Fibroblast of peridontal ligament (primary cell): ENCODE measurements around the gene TANGO6.
"Not testable (repeated sequence)": the region's sequence is repeated elsewhere in the genome, so short reads cannot be mapped to it uniquely, and the experiment has no call there.

Experiments
- DNase-seq: peaks from one replicate; pipeline ENCODE4 v3.0.0-alpha.2; 2010; ENCODE audit errors: extremely low read depth

Gene TANGO6

DNA sequence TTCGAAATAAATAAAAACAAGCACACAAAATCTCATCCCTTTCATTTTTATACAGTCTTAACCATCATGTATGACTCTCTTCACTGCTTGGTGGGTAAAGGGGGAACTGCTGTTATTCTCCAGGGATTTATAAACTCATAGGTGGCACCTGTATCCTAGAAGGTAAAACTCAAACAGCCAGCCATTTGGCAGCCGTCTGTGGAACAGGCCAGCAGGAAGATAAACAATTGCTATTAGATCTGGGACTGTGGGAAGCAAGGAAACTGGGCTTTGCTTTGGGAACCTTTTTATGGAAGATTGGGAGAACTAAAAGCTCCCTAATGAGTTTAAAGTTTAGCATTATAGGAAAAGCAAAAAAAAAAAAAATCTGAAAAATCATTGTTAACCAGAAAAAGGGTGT is 126.0 kb downstream of the TANGO6 start:
- DNase-seq = no peak

DNA sequence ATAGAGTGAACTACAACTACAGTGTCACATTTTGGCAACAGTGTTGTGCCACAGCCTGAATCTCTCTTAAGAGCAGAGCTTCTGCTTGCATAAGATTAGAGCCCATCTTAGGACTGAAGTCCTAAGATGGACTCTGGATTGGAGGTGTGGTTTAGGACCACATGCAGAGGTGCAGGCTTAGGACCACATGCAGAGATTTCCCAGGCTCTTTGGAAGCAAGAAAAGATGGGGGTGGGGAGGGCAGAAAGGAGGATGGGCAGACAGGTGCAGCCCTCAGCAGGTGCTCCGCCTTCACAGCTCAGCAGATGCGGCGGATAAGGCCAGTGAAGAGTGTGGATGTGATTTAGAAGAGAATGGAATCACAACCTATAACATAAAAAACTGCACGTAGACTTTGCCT is 128.7 kb downstream of the TANGO6 start:
- no peak for DNase-seq

DNA sequence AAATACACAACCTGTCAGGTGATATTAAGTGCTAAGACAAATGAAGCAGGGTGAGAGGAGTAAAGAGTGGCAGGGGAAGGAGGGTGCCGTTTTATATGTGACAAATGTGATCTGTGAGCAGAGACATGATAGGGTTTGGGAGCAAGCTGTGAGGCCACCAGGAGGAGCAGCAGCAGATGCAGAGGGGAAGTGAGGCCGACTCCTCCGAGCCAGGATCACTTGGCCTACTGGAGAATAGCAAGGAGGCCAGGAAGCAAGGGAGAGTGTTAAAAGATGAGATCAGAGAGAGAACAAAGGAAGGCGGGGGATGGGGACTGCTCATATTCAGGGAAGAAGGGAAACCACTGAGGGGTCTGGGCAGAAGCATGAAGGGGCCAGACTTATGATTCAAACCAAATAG is 129.4 kb downstream of the TANGO6 start:
- DNase-seq = peak; percentile 59

DNA sequence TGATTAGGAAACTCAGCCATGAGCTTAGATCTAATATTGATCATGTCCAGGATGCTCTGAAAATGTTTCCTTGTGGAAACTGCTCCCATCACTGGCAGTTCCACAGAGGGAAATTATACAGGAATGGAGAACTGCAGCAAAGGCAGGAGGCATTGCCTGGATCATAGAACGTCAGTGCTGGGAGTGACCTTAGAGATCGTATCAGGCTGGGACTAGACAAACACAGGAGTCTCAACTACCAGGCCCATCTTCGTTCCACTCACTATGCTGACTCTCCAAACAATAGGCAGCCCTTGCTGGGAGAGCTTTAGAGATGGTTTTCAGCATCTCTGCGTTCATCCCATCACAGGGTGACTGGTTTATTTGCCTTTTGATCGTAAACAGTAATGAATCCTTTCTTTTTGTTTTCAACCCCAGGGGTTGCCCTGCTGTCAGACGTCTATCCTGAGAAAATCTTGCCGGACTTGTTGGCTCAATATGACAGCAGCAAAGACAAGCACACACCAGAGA is 130.3 kb downstream of the TANGO6 start:
- no peak for DNase-seq

DNA sequence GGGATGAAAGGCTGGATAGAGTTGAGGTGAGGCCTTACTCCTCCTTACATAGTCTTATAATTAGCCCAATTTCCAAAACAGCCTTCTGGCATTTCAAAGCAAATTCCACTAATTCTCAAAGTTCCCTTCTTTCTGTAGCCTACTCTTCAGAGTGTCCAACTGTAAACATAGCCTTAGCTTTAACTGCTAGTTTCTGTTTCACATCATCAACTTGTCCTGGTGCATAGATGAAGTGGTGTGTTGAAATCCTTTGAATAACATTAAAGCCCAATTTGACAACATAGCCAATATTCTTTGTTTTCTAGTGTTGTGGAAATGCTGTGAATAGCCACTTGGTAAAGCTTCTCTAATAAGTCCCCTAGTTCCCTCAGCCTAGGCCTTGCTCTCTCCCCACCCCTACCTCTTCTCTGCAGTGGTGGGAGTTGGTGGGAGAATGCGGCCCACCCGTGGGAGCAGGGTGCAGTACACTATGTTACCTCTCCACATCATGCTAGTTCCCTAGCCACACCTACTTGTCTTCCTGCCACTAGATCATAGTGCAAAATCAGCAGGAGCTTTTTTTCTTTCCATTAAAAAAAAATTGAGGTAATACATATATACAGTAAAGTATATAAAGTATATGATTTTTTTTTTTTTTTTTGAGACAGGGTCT is 135.1 kb downstream of the TANGO6 start:
- peak; percentile 36 for DNase-seq

DNA sequence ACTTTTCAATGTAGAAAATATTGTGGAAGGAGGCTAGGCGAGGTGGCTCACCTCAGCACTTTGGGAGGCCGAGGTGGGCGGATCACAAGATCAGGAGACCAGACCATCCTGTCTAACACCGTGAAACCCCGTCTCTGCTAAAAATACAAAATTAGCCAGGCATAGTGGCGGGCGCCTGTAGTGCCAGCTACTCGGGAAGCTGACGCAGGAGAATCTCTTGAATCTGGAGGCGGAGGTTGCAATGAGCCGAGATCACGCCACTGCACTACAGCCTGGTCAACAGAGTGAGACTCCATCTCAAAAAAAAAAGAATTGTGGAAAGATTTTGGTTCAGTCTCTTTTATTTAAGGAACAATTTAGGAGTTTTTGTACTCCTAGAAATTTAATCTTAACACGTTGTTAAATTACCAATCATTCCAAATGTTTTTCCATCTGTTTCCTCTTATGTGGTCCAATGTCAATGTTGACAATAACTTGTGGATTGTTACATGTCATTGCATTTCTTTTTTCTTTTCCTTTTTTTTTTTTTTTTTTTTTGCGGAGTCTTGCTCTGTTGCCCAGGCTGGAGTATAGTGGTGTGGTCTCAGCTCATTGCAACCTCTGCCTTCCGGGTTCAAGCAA is 137.5 kb downstream of the TANGO6 start:
- no peak for DNase-seq

DNA sequence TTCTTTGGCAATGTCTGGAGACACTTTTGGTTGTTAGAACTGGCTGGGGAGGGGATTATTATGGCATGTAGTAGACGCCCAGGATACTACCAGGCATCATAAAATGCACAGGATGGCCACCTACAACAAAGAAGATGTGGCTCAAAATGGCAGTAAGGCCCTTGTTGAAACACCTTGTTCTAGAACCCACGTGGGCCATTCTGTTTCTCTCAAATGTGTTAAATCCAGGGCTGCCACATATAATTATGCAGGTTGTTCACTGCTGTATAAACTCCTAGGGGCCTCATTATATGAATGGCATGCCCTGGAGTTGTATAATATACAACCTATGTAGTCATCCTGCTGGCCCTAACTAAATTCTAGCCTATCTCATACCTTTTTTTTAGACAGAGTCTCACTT is 138.6 kb downstream of the TANGO6 start:
- no peak for DNase-seq

DNA sequence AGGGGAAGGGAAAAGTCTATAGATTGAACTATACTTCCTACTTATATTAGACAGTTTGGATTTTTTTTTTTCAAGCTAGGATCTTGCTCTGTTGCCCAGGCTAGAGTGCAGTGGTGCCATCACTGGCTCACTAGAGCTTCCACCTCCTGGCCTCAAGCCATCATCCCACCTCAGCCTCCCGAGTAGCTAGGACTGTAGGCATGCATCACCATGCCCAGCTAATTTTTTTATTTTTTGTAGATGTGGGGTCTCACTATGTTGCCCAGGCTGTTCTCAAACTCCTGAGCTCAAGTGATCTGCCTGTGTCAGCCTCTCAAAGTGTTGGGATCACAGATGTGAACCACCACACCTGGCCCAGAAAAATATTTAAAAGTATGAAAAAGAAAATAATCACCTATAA is 141.1 kb downstream of the TANGO6 start:
- DNase-seq = no peak

DNA sequence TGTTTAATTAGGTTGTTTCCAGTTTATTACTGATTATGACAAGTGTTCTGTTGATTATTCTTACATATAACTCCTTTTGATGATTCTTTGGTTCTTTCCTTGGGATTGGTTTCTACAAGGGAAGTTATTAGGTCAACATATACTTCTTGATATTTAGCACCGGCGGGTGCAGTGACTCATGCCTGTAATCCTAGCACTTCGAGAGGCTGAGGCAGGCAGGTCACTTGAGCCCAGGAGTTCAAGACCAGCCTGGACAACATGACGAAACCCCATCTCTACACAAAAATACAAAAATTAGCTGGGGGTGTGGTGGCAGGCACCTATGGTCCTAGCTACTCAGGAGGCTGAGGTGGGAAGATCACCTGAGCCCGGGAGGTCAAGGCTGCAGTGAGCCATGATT is 141.9 kb downstream of the TANGO6 start:
- no peak for DNase-seq

DNA sequence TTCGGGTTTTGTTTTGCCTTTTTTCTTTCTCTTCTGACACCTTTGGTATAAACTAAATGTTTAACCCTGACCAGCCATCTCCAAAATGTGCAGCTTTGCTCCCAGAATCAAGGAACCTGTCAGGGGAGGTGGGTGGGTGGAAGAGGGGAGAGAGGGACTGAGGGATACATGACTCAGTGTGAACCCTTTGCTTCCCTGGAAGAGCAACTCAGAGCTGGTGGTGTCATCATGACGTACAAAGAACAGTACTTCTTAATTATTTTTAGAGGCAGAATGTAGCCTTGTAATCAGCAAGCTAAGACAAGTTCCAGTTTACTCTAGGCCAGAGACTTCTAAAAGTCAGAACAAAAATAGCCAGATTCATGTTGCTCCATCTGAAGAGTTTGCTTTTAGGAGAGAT is 142.5 kb downstream of the TANGO6 start:
- peak; percentile 80 for DNase-seq

DNA sequence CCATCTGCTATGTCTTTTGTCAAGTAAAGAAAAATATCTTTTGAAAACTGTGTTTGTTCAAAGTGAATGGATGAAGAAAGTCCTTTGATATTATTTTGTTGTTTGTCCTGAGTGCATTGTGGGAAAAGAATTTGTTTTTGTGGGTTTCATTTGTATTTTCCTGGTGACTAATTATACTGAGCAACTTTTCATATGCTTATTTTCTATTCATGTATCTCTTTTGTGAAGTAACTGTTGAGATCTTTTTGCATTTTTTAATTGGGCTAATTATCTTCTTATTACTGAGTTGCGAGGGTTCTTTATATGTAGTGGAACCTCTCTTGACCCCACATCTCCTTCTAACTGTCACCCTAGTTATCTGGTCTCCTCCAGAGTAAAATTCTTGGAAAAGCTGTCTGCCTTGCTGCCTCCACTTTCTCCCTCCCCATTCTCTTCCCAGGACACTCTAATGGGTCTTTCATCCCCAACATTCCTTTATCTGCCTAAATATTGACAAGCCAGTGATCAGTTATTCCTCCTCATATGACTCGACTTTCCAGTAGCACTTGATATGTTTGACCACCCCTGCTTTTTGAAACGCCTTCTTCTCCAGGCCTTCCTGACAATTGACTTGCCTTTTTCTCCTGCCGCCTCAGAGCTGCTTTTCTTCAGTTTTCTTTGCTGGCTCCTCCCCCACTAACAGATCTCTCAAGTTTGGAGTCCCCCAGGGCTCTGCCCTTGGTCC is 144.6 kb downstream of the TANGO6 start:
- DNase-seq = no peak

DNA sequence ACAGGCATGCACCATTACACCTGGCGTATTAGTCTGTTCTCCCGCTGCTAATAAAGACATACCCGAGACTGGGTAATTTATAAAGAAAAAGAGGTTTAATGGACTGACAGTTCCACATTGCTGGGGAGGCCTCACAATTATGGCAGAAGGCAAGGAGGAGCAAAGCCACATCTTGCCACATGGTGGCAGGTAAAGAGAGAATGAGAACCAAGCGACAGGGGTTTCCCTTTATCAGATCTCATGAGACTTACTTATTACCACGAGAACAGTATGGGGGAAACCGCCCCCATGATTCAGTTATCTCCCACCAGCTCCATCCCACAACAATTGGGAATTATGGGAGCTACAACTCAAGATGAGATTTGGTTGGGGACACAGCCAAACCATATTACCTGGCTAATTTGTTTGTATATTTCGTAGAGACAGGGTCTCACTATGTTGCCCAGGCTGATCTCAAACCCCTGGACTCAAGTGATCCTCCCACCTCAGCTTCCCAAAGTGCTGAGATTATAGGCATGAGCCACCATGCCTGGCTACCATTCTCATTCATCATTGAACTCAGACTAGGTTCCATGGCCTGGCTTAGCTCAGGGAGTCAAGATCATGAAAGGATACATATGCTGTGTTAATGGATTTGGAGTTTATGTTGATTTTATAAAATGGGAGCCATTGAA is 147.0 kb downstream of the TANGO6 start:
- DNase-seq = not testable (repeated sequence)

DNA sequence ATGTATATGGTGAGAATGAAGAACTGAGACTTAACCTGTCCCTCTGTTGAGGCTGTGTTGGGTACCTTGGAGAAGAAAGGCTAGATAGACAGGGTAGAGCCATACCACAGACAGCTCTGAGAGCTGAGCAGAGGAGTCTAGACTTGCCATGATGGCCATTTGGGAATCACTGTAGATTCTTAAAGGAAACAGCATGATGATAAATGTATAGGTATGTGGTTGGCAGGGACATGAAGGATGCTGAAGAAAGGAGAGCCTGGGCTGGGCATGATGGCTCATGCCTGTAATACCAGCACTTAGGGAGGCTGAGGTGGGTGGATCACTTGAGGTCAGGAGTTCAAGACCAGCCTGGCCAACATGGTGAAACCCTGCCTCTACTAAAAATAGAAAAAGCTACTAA is 147.7 kb downstream of the TANGO6 start:
- DNase-seq = no peak

DNA sequence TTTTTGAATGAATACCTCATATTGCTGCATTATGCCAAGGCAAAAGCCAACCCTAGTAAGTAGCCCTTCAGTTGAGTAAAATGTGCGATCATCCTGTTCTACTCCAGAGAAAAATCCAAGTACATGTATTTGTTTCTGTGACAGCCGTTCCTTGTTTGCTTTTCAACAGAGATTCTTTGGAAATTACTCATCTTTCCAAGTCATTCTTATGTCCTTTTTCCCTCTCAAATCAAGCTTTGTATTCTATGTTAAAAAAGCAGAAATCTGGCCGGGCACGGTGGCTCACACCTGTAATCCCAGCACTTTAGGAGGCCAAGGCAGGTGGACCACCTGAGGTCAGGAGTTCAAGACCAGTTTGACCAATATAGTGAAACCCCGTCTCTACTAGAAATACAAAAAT is 149.2 kb downstream of the TANGO6 start:
- DNase-seq = peak; percentile 81

DNA sequence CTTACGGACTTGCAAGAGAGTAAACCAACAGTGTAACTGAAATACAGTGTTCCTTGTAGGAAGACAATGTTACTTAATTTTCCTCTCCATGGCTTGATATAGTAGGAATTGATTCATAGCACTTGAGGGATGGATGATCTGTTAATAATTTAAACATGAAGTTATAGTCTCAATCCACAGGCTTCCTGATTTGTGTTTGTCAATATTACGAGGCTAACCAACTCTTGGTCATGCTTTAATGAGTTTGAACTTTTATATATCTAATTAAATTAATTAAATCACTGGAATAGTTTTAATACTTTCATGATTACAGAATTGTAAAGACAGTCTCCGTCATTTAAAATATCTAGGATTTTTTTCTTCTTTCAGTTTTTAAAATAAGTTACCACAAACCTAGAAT is 150.1 kb downstream of the TANGO6 start:
- DNase-seq = no peak

DNA sequence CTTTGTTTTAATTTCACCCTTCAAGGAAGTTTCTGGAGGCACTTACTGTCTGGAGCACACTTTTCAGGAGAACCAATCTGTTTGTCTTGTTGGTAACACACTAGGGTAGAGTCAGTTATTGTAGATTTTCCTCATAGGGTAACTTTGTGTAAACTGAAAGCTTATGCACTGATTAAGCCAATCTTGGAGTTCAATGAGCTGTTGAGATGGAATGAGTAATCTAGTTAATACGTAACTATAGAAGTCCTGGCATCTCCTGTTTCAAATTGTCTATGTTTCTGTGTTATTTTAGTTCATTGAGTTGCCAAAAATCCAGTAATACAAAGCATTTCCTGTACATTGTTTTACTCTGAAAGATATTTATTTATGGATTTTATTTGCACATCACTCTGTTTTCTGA is 150.6 kb downstream of the TANGO6 start:
- peak; percentile 97 for DNase-seq

DNA sequence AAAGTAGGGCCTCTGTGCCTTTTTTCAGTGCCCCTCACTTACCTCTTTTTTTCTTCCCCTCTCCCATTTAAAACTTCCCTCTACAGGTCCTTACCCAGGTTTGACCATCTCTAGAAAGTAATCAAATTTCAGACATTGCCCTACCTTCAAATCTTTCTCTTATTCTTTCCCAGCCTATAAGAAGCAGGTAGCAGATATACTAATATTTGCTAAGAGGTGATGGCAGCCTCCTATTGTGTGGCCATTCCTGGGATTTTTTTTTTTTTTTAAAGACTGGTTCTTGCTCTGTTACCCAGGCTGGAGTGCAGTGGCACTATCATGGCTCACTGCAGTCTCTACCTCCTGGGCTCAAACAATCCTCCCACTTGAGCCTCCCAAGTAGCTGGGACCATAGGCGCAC is 151.0 kb downstream of the TANGO6 start:
- DNase-seq = no peak

DNA sequence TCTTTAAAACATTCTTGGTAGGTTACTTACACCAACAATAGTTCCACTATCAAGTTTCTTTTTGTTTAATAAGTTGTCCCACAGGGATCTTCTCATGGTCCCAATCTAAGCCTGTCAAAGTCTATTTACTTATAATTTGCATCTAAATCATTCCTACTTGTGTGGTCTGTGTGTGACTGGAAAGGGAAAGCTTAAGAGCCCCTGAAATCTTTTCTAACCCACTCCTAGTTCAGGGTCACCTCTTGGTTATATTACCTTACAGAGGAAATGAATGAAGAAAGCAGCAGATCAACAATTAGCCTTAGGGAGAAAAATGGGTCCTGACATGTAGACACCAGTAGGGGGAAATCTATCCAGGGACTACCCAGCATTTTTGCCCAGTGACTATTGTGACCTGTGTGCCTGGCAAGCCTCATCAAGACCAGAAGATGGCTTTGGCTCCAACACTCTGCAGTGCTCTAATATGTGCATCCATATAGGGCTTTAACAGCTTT is 151.7 kb downstream of the TANGO6 start:
- DNase-seq = peak; percentile 43

DNA sequence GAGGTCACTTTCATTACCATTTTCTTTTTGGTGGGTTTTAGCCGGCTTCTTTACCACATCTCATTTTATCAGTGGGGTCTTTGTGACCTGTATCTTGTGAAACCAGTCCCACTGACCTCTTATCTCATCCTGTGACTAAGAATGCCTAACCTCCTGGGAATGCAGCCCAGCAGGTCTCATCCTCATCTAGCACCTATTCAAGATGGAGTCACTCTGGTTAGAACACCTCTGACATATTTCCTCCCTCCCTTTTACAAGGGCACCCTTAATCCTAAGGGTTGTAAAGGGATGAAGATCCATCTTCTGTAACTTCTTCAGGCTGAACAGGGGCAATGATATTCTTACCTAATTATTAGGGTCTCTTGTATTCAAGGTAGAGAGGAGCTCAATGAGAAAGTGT is 154.2 kb downstream of the TANGO6 start:
- no peak for DNase-seq

DNA sequence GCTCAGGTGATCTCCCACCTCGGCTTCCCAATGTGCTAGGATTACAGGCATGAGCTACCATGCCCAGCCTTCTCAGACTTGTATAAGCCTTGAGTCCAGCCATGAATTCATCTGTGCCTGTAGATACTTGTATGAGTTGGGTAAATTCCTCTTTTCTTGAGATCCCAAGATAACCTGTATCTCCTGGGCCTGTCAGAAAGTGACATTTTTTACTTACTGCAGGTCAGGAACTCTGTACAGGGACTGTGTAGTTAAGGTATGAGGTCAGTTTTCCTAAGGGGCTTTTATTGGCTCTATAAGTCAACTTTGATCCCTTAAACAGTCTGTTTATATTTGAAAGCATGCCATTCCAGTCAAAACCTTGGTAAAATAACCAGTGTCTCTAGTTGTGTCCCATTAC is 155.8 kb downstream of the TANGO6 start:
- no peak for DNase-seq

DNA sequence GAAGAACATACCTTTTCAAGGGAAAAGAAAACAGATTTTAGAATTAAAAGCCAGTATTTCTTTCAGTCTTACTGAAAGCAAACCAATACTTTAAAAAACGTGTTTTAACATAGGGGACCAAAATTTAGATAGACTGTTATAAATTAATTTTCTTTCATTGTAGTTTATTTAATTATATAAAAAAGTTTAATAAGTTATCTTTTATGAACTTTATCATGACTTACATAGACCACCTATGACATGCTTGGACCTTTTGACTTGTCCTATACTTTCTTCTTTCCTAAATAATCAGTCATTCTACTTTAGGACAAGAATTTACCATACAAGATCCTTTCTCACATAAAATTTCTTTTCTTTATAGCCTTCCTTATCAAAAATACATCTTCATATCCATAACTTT is 160.2 kb downstream of the TANGO6 start:
- no peak for DNase-seq

DNA sequence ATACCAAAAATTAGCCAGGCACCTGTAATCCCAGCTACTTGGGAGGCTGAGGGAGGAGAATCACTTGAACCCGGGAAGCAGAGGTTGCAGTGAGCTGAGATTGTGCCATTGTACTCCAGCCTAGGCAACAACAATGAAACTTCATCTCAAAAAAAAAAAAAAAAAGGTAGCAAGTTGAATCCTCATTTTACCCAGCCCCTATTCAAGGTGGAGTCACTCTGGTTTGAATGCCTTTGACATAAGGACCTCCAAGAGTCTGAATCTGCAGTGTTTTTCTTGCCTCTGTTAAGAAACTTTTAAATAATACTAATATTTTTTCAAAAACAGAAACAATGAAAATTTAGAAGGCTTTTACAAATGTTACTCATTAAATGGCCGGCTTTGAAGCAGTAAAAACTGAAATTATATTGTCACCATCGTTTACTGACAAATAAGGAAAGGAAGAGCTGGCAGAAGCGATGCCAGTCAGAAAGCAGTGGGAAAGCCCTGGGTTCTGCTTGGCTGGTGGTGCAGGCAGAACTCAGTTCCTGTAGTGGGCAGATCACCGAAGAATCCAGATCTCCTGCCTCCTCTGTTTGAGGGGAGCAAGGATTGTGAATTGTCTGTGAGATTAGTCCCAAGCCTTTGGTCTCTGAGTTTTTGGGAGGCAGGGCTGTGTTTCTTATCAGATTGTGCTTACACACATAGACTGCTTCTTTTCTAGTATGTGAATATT is 162.5 kb downstream of the TANGO6 start:
- DNase-seq = no peak
